ENCODE data around the gene MTHFSD. TPM values are rescaled to one million over a fixed set of nuclear protein-coding genes. Genes with fewer than 3 reads are reported as not detected.

MTHFSD gene
- total RNA-seq, 1 experiment from 2014 or later = 4.7 TPM

DNA sequence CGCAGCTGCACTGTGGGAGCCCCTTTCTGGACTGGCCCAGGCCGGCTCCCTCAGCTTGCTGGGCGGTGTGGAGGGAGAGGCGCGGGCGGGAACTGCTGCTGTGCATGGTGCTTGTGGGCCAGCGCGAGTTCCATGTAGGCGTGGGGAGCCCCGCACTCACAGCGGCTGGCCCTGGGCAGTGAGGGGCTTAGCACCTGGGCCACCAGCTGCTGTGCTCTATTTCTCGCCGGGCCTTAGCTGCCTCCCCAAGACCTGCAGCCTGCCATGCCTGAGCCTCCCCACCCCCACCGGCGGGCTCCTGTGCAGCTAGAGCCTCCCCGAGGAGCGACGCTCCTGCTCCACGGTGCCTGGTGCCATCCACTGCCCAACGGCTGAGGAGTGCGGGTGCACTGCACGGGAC, 1.7 kb downstream of the MTHFSD start:
- TF ChIP-seq, protein P1, sequence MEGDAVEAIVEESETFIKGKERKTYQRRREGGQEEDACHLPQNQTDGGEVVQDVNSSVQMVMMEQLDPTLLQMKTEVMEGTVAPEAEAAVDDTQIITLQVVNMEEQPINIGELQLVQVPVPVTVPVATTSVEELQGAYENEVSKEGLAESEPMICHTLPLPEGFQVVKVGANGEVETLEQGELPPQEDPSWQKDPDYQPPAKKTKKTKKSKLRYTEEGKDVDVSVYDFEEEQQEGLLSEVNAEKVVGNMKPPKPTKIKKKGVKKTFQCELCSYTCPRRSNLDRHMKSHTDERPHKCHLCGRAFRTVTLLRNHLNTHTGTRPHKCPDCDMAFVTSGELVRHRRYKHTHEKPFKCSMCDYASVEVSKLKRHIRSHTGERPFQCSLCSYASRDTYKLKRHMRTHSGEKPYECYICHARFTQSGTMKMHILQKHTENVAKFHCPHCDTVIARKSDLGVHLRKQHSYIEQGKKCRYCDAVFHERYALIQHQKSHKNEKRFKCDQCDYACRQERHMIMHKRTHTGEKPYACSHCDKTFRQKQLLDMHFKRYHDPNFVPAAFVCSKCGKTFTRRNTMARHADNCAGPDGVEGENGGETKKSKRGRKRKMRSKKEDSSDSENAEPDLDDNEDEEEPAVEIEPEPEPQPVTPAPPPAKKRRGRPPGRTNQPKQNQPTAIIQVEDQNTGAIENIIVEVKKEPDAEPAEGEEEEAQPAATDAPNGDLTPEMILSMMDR (conservative IDR thresholded peaks at IDR 0.05) = no peak
- Mint-ChIP-seq H3K27ac (no peak overlapping the region), H3K36me3 (ENCODE audit: insufficient read depth in 1 of 3, low read depth in 3 of 3) (no peaks in the 10 kb centered on the region), H3K4me3 (no peak overlapping the region), H3K4me1 (peaks cover 0 to 11% of the 10 kb centered on the region in 2 experiments; a peak in 2 of 4 replicates), H3K27me3 (ENCODE audit: low read depth) (no peaks in the 10 kb centered on the region; the same call in none of the 2 replicates), H3K9me3 (no peaks in the 10 kb centered on the region; a peak in 1 of 5 replicates)
- no peak overlapping the region for H2BK5ac ChIP-seq (ENCODE audit: insufficient read length, low read length)
- no peaks in the 10 kb centered on the region for H4K20me1 ChIP-seq (ENCODE audit: control insufficient read depth, insufficient read depth, insufficient read length)
- no peaks in the 10 kb centered on the region for H3K27me3 ChIP-seq (ENCODE audit: insufficient read depth, low read length)
- H2BK20ac ChIP-seq (ENCODE audit: low read depth, low read length, poor library complexity, severe bottlenecking) = no peak overlapping the region
- H2BK15ac ChIP-seq (ENCODE audit: low read depth, low read length) = no peak overlapping the region
- H4K8ac ChIP-seq (replicated peaks; ENCODE audit: insufficient read length, low read depth, low read length) = no peak overlapping the region
- H2AFZ ChIP-seq (ENCODE audit: low read length) = no peak overlapping the region
- no peak overlapping the region for H3K56ac ChIP-seq (ENCODE audit: insufficient read length, low read depth, low read length)
- no peaks in the 10 kb centered on the region for H3K79me1 ChIP-seq (ENCODE audit: insufficient read depth, low read depth, low read length, poor library complexity, severe bottlenecking)
- peaks cover 6% of the 10 kb centered on the region for H3K23me2 ChIP-seq (ENCODE audit: insufficient read length, low read depth, low read length, poor library complexity, severe bottlenecking)
- H3K14ac ChIP-seq (ENCODE audit: insufficient read depth, low read length) = no peak overlapping the region
- no peak overlapping the region for H2BK12ac ChIP-seq (ENCODE audit: insufficient read length, low read depth, low read length)
- H3T11ph ChIP-seq (ENCODE audit: low read length) = no peak overlapping the region
- no peak overlapping the region for H3K4me2 ChIP-seq (ENCODE audit: insufficient read depth, insufficient read length, low read length)
- no peak overlapping the region for H3K18ac ChIP-seq (ENCODE audit: insufficient read length, low read depth, low read length)
- no peak overlapping the region for H3K9ac ChIP-seq (ENCODE audit: extremely low read depth, insufficient read length, low read length)
- H2BK120ac ChIP-seq (ENCODE audit: low read depth, low read length, poor library complexity, severe bottlenecking) = no peak overlapping the region
- H3K4ac ChIP-seq (ENCODE audit: low read depth, low read length) = no peak overlapping the region
- no peak for DNase-seq
- H3K9me3 ChIP-seq (ENCODE audit: control insufficient read depth, low read depth, low read length) = no peaks in the 10 kb centered on the region
- H3K23ac ChIP-seq (ENCODE audit: insufficient read length, low read depth, low read length) = no peak overlapping the region
- H3K27ac ChIP-seq (ENCODE audit: insufficient read length, low read depth, low read length) = no peak overlapping the region
- no CpG with 5 or more reads among the region's 22 CpGs for WGBS (ENCODE audit: extremely low coverage, insufficient read length, low lambda C conversion rate)
- no peaks in the 10 kb centered on the region for H3K4me1 ChIP-seq (ENCODE audit: insufficient read depth, low read length)
- H4K5ac ChIP-seq (ENCODE audit: insufficient read length, low read depth, low read length) = no peak overlapping the region
- no peaks in the 10 kb centered on the region for H3K79me2 ChIP-seq (ENCODE audit: insufficient read depth, low read length)
- H2AK5ac ChIP-seq (ENCODE audit: insufficient read length, low read length) = no peak overlapping the region
- no peak overlapping the region for H4K91ac ChIP-seq (ENCODE audit: insufficient read length, low read depth, low read length)
